H1 (cell line): ENCODE measurements around the gene HMG20A. TPM values are rescaled to one million over a fixed set of nuclear protein-coding genes. Genes with fewer than 3 reads are reported as not detected.

ENCODE experiments used
- NANOG ChIP-seq: IDR thresholded peaks from 2 replicates; pipeline ENCODE4 v1.6.1; 2011; ENCODE audit warnings: low read length, low read depth, mild to moderate bottlenecking, inconsistent platforms; ENCODE audit not compliant: insufficient read depth, poor library complexity, severe bottlenecking
- polyA plus RNA-seq, 7 experiments: library from polyadenylated mRNA; depleted of rRNA in 3 of 7; stranded (reverse) in 5 of 7; unstranded in 2 of 7; fragments of >200 nt in 5 of 7; fragments of 200-250 nt in 2 of 7; gene quantifications; 1 replicate in 5 of 7; 2 replicates in 1 of 7; 4 replicates in 1 of 7; pipeline versions ENCODE4 v1.2.1 to v1.2.3, GENCODE V29; 2011 to 2013; ENCODE audit warnings: missing spikeins in 2 of 7, mixed read lengths in 2 of 7
- total RNA-seq: library from RNA; stranded (reverse); fragmentation: NEBNext Ultra II Directional; extraction: Animal tissue kit (Norgen Biotek cat#: 25700); gene quantifications from 2 replicates; pipeline ENCODE4 v1.2.1, GENCODE V29; 2021

HMG20A gene
- total and polyA plus RNA-seq, 2 of the 8 experiments (the other 6 are each of a cell fraction or from before 2014, with no cell fraction given), result 52.1 to 59.7 TPM

- TF ChIP-seq NANOG, result no peak
Observed at GRCh38 chr15:77502379-77503095, 81.8 kb downstream of the HMG20A start (continued).
